ENCODE results near the gene IMMP1L. TPM values are rescaled to one million over a fixed set of nuclear protein-coding genes. Genes with fewer than 3 reads are reported as not detected.

Gene IMMP1L
- total RNA-seq, 2 experiments from 2014 or later, result 22.5 to 24.3 TPM

DNA sequence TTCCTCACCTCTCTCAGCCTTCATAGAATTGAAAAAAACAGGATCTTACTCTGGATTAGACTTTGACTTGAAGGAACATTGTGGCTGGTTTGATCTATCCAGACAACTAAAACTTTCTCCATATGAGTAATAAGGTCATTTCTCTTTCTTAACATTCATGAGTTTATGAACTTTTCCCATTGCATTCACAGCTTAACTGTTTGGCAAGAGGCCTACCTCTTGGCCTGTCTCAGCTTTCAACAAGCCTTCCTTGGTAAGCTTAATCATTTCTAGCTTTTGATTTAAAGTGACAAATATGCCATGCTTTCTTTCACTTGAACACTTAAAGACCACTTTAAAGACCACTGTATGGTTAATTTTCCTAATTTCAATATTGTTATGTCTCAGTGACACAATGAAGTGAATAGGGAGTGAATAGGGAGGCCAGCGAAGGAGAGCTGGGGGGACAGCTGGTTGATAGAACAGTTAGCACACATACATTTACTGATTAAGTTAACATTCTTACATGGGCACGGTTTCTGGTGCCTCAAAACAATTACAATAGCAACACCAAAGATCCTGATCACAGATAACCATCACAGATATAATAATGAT lies 17.0 kb downstream of the IMMP1L start:
- H3K36me3 Mint-ChIP-seq, result peaks cover 49% of the 10 kb centered on the region
- DNase-seq, result no peak

DNA sequence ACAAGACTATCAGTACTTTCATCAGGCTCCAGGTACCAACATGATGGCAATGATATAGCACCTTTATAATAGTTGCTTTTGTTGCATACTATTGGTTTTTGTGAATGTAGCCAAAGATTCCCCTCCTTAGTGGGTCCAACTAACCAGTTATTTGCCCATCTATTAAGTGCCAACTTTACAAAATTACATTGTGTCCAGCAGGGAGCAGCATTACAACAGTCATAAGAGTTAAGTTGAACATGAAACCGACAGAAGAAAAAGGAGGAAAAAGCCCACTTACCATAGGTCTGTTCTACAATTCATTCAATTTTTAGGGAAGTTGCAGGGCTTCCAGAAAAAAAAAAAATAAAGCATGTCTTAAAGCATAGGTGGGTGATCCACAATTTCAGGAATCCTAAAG lies 21.6 kb downstream of the IMMP1L start:
- Mint-ChIP-seq H3K4me1 (peaks cover 24% of the 10 kb centered on the region), H3K36me3 (peaks cover 15% of the 10 kb centered on the region), H3K27me3 (no peaks in the 10 kb centered on the region), H3K4me3 (no peak overlapping the region), H3K9me3 (peaks cover 3% of the 10 kb centered on the region), H3K27ac (no peak overlapping the region)
- no peak for DNase-seq

More for the DNA sequence above, 17.0 kb downstream of the IMMP1L start:
- Mint-ChIP-seq H3K9me3 (peaks cover 20% of the 10 kb centered on the region), H3K27me3 (no peaks in the 10 kb centered on the region), H3K4me3 (no peak overlapping the region), H3K27ac (no peak overlapping the region), H3K4me1 (peaks cover 35% of the 10 kb centered on the region)

DNA sequence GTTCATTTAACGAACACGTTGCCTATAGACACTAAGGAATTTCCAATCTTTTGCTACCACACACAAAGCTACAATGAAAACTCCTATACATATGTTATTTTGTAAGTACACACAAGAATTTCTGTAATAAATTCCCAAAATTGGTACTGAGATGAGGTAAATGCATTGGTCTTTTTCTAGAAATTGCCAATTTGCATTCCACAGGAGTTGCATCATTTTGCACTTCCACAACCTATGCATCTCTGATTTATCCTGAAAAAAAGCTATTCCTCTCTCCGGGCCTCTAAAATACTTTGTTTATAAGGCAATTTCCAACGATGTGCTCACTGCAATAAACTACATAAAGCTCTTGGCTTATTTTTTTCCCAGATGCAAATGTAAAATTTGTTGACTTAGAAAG lies 24.9 kb downstream of the IMMP1L start:
- Mint-ChIP-seq H3K4me1 (peaks cover 11% of the 10 kb centered on the region), H3K27me3 (no peaks in the 10 kb centered on the region), H3K9me3 (no peaks in the 10 kb centered on the region), H3K36me3 (peaks cover 2% of the 10 kb centered on the region), H3K4me3 (no peak overlapping the region), H3K27ac (no peak overlapping the region)
- DNase-seq, result no peak

DNA sequence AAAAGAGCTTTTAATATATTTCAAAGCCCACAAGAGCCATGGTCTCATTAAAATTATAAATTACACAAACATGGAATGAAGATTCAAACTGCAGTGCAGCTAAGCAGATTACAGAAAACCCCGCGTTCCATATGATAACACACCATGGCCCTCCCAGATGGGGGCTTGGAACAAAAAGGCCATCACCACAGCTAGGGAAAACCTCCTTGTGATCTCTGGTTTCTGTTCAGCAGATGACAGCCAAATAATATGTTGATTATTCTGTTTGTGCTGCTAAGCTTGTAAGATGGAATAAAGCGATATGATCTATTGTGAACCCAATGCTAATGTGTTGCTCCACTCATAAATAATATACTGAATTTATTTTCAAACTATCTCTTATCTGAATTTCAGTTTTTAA lies 28.5 kb downstream of the IMMP1L start:
- Mint-ChIP-seq H3K4me3 (no peak overlapping the region), H3K9me3 (no peaks in the 10 kb centered on the region), H3K27me3 (no peaks in the 10 kb centered on the region), H3K4me1 (peaks cover 6% of the 10 kb centered on the region), H3K36me3 (peaks cover 4% of the 10 kb centered on the region), H3K27ac (no peak overlapping the region)
- no peak for DNase-seq

DNA sequence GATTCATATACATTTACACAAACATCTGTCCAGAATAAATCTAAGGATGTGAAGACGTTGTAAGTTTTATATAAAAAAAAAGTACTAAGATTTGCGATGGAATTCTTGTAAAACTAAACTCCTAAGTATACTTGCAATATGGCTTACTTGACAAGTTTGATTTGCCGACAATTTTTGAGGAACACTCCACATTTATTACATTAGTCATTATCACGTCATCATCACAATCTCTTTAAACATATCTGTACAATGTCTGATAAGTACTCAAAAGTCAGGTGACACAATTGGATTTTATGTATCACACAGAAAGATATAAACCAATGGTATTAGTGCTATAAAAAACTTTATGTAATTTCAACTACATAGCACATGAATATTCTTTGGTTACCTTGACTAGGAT lies 30.4 kb downstream of the IMMP1L start:
- Mint-ChIP-seq H3K27ac (no peak overlapping the region), H3K27me3 (no peaks in the 10 kb centered on the region), H3K36me3 (peaks cover 4% of the 10 kb centered on the region), H3K4me3 (no peak overlapping the region), H3K9me3 (no peaks in the 10 kb centered on the region), H3K4me1 (peaks cover 6% of the 10 kb centered on the region)
- DNase-seq, result no peak

DNA sequence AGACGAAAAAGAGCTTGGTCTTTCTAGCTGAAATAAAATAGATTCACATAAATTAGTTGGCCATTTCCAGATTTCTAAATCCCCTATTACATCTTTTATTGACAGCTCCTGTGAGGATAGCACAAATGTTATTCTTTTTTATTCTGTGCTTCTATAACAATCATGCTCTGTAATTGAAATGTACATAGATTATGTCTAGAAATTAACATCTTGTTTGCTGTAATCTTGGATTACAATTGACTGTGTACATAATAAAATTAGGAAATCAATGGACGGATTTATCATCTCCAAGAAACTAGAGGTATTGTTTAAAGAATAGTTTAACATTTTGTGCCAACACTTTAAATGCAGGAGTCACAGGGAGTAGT lies 31.2 kb downstream of the IMMP1L start:
- Mint-ChIP-seq H3K4me3 (no peak overlapping the region), H3K27ac (no peak overlapping the region), H3K4me1 (peaks cover 6% of the 10 kb centered on the region), H3K9me3 (no peaks in the 10 kb centered on the region), H3K36me3 (peaks cover 4% of the 10 kb centered on the region), H3K27me3 (no peaks in the 10 kb centered on the region)
- no peak for DNase-seq

DNA sequence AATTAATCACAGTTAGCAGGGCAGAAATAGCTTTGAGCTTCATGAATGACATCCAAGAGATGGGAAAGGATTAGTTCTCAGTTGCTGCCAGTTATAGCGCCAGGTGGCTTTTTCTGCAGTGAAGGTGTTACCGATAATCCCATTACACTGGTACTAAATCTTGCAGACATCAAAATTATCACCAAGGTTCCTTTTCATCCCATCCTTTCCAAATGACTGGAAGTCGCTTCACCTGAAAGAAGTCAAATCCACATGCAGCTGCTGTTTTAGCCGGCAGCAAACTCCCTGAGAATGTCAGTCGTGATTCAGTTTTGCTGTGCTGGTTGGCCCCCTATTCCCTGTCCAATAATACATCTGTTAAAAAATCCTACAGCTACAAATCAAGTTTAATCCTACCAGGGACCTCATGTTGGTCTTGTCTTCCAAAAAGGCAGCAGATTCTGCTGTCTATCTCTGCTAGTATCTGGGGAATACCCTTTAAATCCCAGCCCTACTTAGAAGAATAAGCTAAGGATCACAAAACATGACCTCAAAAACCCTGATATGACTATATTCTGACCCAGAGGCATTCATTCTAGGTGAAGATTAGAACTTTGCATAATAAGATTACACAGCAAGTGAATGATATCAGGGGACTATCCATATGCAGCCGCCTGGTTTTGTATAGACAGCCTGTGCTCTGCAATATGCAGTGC lies 31.7 kb downstream of the IMMP1L start:
- H3K27me3 Mint-ChIP-seq, result no peaks in the 10 kb centered on the region
- H3K4me1 Mint-ChIP-seq, result peaks cover 6% of the 10 kb centered on the region
- no peak for DNase-seq
- no peaks in the 10 kb centered on the region for H3K9me3 Mint-ChIP-seq
- no peak overlapping the region for H3K4me3 Mint-ChIP-seq
- H3K36me3 Mint-ChIP-seq, result peaks cover 4% of the 10 kb centered on the region
- no peak overlapping the region for H3K27ac Mint-ChIP-seq

DNA sequence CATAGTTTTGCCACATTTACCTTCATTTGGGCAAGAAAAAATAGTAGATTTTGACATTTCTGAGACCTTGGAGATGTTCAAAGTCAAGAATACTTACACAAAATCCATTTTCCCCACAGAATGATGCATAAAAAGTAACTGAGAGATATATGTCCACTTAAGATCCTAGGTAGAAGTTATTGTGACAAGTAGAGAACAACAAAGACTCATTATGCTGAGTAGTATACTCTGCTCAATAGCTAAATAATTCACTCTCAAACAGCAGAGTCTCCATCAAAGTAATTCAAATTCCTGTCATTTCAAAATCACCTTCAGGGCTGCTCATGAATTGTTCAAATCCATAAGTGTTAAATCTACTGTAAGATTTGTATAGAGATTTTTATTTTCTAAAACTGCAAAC lies 35.3 kb downstream of the IMMP1L start:
- Mint-ChIP-seq H3K4me1 (peaks cover 3% of the 10 kb centered on the region), H3K27ac (no peak overlapping the region), H3K27me3 (no peaks in the 10 kb centered on the region), H3K36me3 (peaks cover 21% of the 10 kb centered on the region), H3K9me3 (peaks cover 2% of the 10 kb centered on the region), H3K4me3 (no peak overlapping the region)
- no peak for DNase-seq

DNA sequence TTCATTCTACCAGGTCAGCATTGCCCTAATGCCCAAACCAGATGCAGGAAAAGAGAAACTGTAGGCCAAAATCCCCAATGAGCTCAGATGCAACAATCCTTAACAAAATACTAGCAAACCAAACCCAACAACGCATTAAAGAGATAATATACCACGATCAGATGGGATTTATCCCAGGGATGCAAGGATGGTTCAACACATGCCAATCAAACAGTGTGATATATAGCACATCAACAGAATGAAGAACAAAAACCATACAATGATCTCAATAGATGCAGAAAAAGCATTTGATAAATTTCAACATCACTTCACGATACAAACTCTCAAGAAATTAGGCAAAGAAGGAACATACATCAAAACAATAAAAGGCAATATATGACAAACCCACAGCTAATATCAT lies 45.0 kb downstream of the IMMP1L start:
- Mint-ChIP-seq H3K4me3 (no peak overlapping the region), H3K9me3 (peaks cover 23% of the 10 kb centered on the region), H3K27ac (no peak overlapping the region), H3K27me3 (no peaks in the 10 kb centered on the region), H3K36me3 (peaks cover 44% of the 10 kb centered on the region), H3K4me1 (no peaks in the 10 kb centered on the region)
- DNase-seq, result no peak

DNA sequence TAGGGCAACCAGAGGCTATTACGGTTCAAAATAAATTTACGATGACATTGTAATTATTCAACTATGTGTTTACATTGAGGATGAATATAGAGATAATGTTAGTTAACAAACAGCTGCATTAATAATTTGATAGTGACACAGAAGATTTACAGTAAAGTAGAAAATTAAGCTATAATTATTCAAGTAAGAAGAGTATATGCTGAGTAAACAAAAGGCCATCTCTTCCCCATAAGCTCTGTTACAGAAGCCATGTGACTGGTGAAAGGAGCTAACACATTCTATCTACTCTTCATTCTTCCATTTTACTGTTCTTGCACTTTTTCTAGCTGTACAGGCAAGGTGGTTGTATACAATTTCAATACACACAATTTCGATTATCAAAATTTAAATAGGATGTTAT lies 54.2 kb downstream of the IMMP1L start:
- Mint-ChIP-seq H3K9me3 (no peaks in the 10 kb centered on the region), H3K36me3 (peaks cover 31% of the 10 kb centered on the region), H3K4me3 (no peak overlapping the region), H3K4me1 (peaks cover 2% of the 10 kb centered on the region), H3K27ac (no peak overlapping the region), H3K27me3 (no peaks in the 10 kb centered on the region)
- DNase-seq, result no peak

DNA sequence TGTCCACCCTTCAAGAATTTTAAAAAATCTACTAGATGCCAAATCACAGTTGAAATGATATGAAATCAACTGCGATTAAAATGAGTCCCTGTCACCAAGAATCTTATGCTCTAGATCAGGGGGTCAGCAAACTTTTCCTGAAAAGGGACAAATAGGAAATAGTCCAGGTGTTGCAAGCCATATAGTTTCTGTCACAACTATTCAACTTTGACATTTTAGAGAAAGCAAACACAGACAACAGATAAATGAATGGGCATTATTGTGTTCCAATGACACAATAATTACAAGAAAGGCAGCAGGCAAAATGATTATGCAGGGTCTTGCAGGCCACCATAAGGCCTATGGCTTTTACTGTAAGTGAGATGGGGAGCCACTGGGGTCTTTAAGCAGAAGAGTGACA lies 58.6 kb downstream of the IMMP1L start:
- no peak for DNase-seq
- Mint-ChIP-seq H3K4me1 (no peaks in the 10 kb centered on the region), H3K27me3 (no peaks in the 10 kb centered on the region), H3K36me3 (peaks cover 37% of the 10 kb centered on the region), H3K27ac (no peak overlapping the region), H3K9me3 (peaks cover 1% of the 10 kb centered on the region), H3K4me3 (no peak overlapping the region)

DNA sequence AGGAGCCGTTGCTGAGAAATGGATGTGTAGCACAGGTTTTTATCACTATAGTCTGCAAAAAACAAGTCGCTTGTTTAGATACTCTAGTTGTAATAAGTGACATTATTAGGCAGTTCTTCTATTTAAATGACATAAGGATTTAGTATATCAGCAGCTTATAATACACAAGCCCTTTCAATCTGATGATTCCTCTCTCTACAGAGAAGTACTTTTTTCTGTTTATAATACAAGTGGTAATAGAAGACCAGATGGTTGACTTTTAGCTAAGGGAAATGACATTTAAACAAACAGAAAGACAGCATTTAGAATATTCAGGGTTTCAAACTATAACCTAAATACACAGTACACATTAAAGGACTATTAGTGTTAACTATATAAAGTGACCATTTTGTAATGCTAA lies 60.4 kb downstream of the IMMP1L start:
- Mint-ChIP-seq H3K4me1 (no peaks in the 10 kb centered on the region), H3K27ac (no peak overlapping the region), H3K4me3 (no peak overlapping the region), H3K36me3 (peaks cover 39% of the 10 kb centered on the region), H3K27me3 (no peaks in the 10 kb centered on the region), H3K9me3 (peaks cover 1% of the 10 kb centered on the region)
- no peak for DNase-seq

DNA sequence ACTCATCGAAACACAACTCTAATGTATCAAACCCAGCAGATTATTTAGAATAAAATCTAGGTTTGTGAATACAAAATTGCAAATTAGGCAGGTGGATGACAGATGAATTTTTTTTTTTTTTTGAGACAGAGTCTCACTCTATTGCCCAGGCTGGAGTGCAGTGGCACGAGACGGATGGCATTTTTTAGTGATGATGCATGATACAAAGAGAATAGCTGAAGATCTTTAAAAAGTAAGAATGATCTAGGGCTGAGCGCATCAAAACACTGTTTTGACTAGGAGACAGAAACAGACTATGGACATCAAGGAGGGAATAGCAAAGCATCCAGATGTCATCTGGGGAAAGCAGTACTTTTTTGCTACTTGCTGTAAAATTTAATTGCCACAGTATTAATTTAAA lies 63.8 kb downstream of the IMMP1L start:
- H3K27ac Mint-ChIP-seq, result no peak overlapping the region
- peaks cover 25% of the 10 kb centered on the region for H3K36me3 Mint-ChIP-seq
- H3K27me3 Mint-ChIP-seq, result no peaks in the 10 kb centered on the region
- DNase-seq, result no peak
- peaks cover 2% of the 10 kb centered on the region for H3K4me1 Mint-ChIP-seq
- H3K4me3 Mint-ChIP-seq, result no peak overlapping the region
- peaks cover 1% of the 10 kb centered on the region for H3K9me3 Mint-ChIP-seq

DNA sequence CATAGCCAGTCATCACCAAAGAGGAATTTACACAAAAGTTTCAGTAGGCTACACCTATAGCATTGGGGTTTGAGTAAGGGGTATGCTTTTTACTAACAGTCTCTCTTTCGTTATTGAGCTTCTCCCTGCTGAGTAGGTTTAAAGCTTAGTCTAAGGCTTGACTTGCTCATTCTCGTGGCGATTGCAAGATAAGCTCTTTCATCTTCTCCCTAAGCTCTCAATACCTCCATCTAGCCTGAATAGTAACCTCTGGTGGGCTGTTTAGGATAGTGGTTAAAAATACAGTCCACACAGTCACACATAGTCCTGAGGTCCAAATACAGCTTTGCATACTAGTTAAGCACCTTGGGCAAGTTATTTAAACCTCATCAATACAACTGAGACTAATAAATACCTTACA lies 65.6 kb downstream of the IMMP1L start:
- H3K4me1 Mint-ChIP-seq, result peaks cover 2% of the 10 kb centered on the region
- H3K4me3 Mint-ChIP-seq, result no peak overlapping the region
- peaks cover 32% of the 10 kb centered on the region for H3K36me3 Mint-ChIP-seq
- no peak for DNase-seq
- H3K27me3 Mint-ChIP-seq, result no peaks in the 10 kb centered on the region
- peaks cover 8% of the 10 kb centered on the region for H3K9me3 Mint-ChIP-seq
- no peak overlapping the region for H3K27ac Mint-ChIP-seq

DNA sequence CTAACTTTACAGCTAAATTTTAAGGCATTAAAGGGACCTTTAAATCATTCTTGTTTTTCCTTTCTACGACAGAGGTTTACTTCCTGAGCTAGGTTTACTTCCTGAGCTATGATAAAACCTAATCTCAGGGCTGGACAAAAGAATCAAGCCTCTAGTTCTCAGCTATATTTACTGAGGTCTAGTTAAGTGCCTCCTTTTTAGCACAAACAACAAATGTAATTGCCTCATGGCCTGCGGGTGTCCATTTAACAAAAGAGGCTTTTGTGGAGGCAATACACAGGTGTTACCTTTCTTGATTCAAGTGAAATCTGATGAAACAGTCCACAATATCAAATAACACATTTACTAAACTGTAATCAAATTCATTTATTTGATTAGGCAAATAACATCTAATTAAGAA lies 67.3 kb downstream of the IMMP1L start:
- no peak overlapping the region for H3K27ac Mint-ChIP-seq
- peaks cover 9% of the 10 kb centered on the region for H3K4me1 Mint-ChIP-seq
- H3K9me3 Mint-ChIP-seq, result peaks cover 12% of the 10 kb centered on the region

DNA sequence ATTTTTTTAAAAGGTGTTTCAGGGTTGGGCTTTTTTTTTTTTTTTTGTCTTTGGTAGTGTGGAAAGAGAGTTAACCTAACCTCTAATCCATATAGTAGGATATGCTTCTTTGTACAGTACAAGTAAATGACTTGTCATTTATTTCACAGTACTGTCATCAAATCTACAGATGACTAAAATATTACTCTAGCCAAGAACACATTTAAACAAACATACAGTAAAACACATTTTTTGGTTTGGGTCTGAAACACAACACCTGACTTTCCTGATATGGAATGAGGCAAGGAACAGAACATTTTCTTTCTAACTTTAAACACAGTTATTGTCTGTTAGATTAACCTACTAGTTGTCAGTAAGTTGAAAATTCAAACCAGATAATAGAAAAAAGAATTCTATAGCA lies 68.1 kb downstream of the IMMP1L start:
- DNase-seq, result no peak
- Mint-ChIP-seq H3K27ac (no peak overlapping the region), H3K4me1 (peaks cover 9% of the 10 kb centered on the region), H3K9me3 (peaks cover 12% of the 10 kb centered on the region), H3K4me3 (no peak overlapping the region), H3K36me3 (peaks cover 22% of the 10 kb centered on the region), H3K27me3 (no peaks in the 10 kb centered on the region)

More for the DNA sequence above, 67.3 kb downstream of the IMMP1L start:
- no peak overlapping the region for H3K4me3 Mint-ChIP-seq
- H3K36me3 Mint-ChIP-seq, result peaks cover 26% of the 10 kb centered on the region
- H3K27me3 Mint-ChIP-seq, result no peaks in the 10 kb centered on the region
- no peak for DNase-seq
